Mesendoderm (in vitro differentiated cells): ENCODE results near the gene CCDC91.

ENCODE experiments used
- DNase-seq: peaks from one replicate; pipeline ENCODE4 v3.0.0; 2013
- H2AK5ac ChIP-seq: 2 replicates; pipeline ENCODE4 v1.6.1; 2013; ENCODE audit warnings: low read length, inconsistent platforms
- H2BK120ac ChIP-seq: 2 replicates; pipeline ENCODE4 v1.6.1; 2013; ENCODE audit warnings: low read depth, mild to moderate bottlenecking, low read length, moderate library complexity, mixed read lengths
- H2BK15ac ChIP-seq: replicated peaks from 2 replicates; pipeline ENCODE4 v1.6.1; 2013; ENCODE audit warnings: low read depth, mild to moderate bottlenecking, moderate library complexity
- H2BK5ac ChIP-seq: 2 replicates; pipeline ENCODE4 v1.6.1; 2013; ENCODE audit warnings: low read length, inconsistent platforms
- H3K18ac ChIP-seq: 2 replicates; pipeline ENCODE4 v1.6.1; 2013; ENCODE audit warnings: mild to moderate bottlenecking, low read length, mixed read lengths
- H3K23ac ChIP-seq: one replicate; pipeline ENCODE4 v1.6.1; 2013; ENCODE audit warnings: low read length
- H3K27ac ChIP-seq: 2 replicates; pipeline ENCODE4 v1.5.1; 2013; ENCODE audit warnings: low read depth, mild to moderate bottlenecking, inconsistent platforms, low read length, moderate library complexity
- H3K27me3 ChIP-seq: 2 replicates; pipeline ENCODE4 v1.6.1; 2013; ENCODE audit warnings: low read length, control low read depth, mild to moderate bottlenecking, inconsistent platforms; ENCODE audit not compliant: insufficient read depth, poor library complexity
- H3K36me3 ChIP-seq: 2 replicates; pipeline ENCODE4 v1.6.1; 2013; ENCODE audit warnings: low read length, inconsistent platforms; ENCODE audit not compliant: control insufficient read depth, insufficient read depth
- H3K4ac ChIP-seq: one replicate; pipeline ENCODE4 v1.6.1; 2013; ENCODE audit warnings: low read depth, mild to moderate bottlenecking, low read length, moderate library complexity
- H3K4me1 ChIP-seq: 2 replicates; pipeline ENCODE4 v1.6.1; 2013; ENCODE audit warnings: low read depth, low read length, inconsistent platforms; ENCODE audit not compliant: control insufficient read depth
- H3K4me2 ChIP-seq: 2 replicates; pipeline ENCODE4 v1.6.1; 2013; ENCODE audit warnings: low read length
- H3K4me3 ChIP-seq: 2 replicates; pipeline ENCODE4 v1.5.1; 2013; ENCODE audit warnings: mild to moderate bottlenecking, low read length
- H3K56ac ChIP-seq: one replicate; pipeline ENCODE4 v1.6.1; 2013; ENCODE audit warnings: low read length
- H3K79me1 ChIP-seq: 2 replicates; pipeline ENCODE4 v1.6.1; 2013; ENCODE audit warnings: low read length, inconsistent platforms
- H3K79me2 ChIP-seq: 2 replicates; pipeline ENCODE4 v1.6.1; 2013; ENCODE audit warnings: mild to moderate bottlenecking, low read length; ENCODE audit not compliant: control insufficient read depth, insufficient read depth
- H3K9ac ChIP-seq: 2 replicates; pipeline ENCODE4 v1.6.1; 2013; ENCODE audit warnings: low read length, inconsistent platforms
- H4K5ac ChIP-seq: one replicate; pipeline ENCODE4 v1.6.1; 2013; ENCODE audit warnings: low read length
- H4K8ac ChIP-seq: one replicate; pipeline ENCODE4 v1.6.1; 2013; ENCODE audit warnings: low read depth, mild to moderate bottlenecking, control low read depth, low read length, moderate library complexity
- WGBS: extraction: QIAGEN DNeasy Blood & Tissue Kit; methylation state at CpG from one replicate; pipeline ENCODE4 v1.1.7; 2013; ENCODE audit warnings: low lambda C conversion rate, missing lambda C conversion rate; ENCODE audit not compliant: insufficient coverage; ENCODE audit errors: extremely low coverage; 5-methylcytosine and 5-hydroxymethylcytosine counted together

Gene CCDC91

DNA sequence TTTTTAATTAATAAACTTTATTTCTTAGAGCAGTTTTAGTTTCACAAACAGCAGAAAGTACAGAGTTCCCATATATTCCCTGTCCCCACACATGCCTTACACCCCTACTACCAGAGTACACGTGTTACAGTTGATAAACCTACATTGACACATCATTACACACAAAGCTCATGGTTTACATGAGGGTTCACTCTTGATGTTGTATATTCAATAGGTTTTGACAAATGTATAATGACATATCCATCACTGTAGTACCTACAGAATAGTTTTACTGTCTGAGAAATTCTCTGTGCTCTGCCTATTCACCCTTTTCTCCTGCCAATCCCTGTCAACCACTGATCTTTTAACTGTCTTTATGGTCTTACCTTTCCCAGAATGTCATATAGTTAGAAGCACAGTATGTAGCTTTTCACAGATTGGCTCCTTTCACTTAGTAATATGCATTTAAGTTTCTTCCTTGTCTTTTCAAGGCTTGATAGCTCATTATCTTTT is 15.1 kb upstream of the CCDC91 start:
- H4K8ac ChIP-seq: no peak overlapping the region
- no peaks in the 10 kb centered on the region for H3K4me1 ChIP-seq
- H3K56ac ChIP-seq: no peak overlapping the region
- H3K18ac ChIP-seq: no peak overlapping the region
- no peak overlapping the region for H2BK15ac ChIP-seq
- H3K4me3 ChIP-seq: no peak overlapping the region
- no peak overlapping the region for H3K4me2 ChIP-seq
- no CpG with 5 or more reads among the region's 1 CpG for WGBS
- H4K5ac ChIP-seq: no peak overlapping the region
- no peak overlapping the region for H2BK5ac ChIP-seq
- H3K36me3 ChIP-seq: no peaks in the 10 kb centered on the region
- H3K23ac ChIP-seq: no peak overlapping the region
- no peaks in the 10 kb centered on the region for H3K27me3 ChIP-seq
- H3K27ac ChIP-seq: no peak overlapping the region
- H3K79me2 ChIP-seq: no peaks in the 10 kb centered on the region
- no peak for DNase-seq
- H3K9ac ChIP-seq: no peak overlapping the region
- no peaks in the 10 kb centered on the region for H3K79me1 ChIP-seq
- no peak overlapping the region for H2BK120ac ChIP-seq
- H2AK5ac ChIP-seq: no peak overlapping the region
- H3K4ac ChIP-seq: no peak overlapping the region

DNA sequence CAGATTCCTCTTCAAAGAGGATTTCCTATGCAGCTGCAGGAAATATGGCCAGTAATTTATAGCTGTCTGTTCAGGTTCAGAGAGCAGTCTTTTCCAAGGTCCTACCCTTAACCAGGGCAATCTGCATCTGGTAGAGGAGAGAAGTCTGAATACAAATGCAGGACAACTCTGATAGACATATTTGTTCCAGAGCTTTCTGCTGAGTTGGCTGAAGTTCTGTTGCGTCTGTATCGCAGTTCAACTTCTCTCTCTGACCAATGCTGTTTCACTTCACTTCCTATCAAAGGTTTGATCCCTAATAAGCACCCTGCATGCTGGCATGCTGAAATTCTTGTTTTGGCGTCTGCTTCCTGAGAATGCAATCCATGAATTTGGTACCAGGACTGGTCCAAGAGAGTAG is 14.0 kb upstream of the CCDC91 start:
- H2AK5ac ChIP-seq: no peak overlapping the region
- H3K27me3 ChIP-seq: no peaks in the 10 kb centered on the region
- H2BK120ac ChIP-seq: no peak overlapping the region
- H3K79me2 ChIP-seq: no peaks in the 10 kb centered on the region
- no peak overlapping the region for H3K27ac ChIP-seq
- no peak overlapping the region for H3K4ac ChIP-seq
- H3K4me3 ChIP-seq: no peak overlapping the region
- no peak overlapping the region for H4K5ac ChIP-seq
- H3K79me1 ChIP-seq: no peaks in the 10 kb centered on the region
- H3K4me1 ChIP-seq: no peaks in the 10 kb centered on the region
- no peak overlapping the region for H2BK5ac ChIP-seq
- H4K8ac ChIP-seq: no peak overlapping the region
- no peaks in the 10 kb centered on the region for H3K36me3 ChIP-seq
- H3K18ac ChIP-seq: no peak overlapping the region
- H3K9ac ChIP-seq: no peak overlapping the region
- H3K4me2 ChIP-seq: no peak overlapping the region
- H3K56ac ChIP-seq: no peak overlapping the region
- no peak for DNase-seq
- H3K23ac ChIP-seq: no peak overlapping the region
- WGBS: no CpG with 5 or more reads among the region's 3 CpGs
- no peak overlapping the region for H2BK15ac ChIP-seq

DNA sequence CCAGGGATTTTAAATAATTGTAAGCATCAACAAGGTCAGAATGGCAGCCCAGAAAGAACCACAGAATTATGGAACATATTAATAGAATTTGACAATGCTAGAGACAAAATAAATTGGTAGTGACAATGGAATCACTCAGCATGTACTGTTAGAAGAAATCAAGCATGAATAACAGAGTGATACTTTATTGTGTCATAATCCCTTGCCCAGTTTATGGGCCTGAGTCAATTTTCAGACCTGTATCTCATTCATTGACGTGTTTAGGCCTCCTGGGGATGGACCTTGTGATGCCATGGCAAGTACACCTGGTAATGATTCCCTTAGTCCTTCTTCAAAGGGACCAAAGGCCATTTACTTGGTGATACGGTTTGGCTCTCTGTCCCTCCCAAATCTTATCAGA is 12.8 kb upstream of the CCDC91 start:
- H3K4ac ChIP-seq: no peak overlapping the region
- H2BK120ac ChIP-seq: no peak overlapping the region
- no peak overlapping the region for H4K5ac ChIP-seq
- H3K27me3 ChIP-seq: no peaks in the 10 kb centered on the region
- H3K9ac ChIP-seq: no peak overlapping the region
- no peak overlapping the region for H2AK5ac ChIP-seq
- H3K36me3 ChIP-seq: no peaks in the 10 kb centered on the region
- no CpG with 5 or more reads among the region's 2 CpGs for WGBS
- no peaks in the 10 kb centered on the region for H3K79me2 ChIP-seq
- DNase-seq: no peak
- H2BK15ac ChIP-seq: no peak overlapping the region
- no peak overlapping the region for H3K56ac ChIP-seq
- no peaks in the 10 kb centered on the region for H3K79me1 ChIP-seq
- no peak overlapping the region for H3K18ac ChIP-seq
- H3K4me3 ChIP-seq: no peak overlapping the region
- H4K8ac ChIP-seq: no peak overlapping the region
- H3K27ac ChIP-seq: no peak overlapping the region
- no peaks in the 10 kb centered on the region for H3K4me1 ChIP-seq
- H3K4me2 ChIP-seq: no peak overlapping the region
- no peak overlapping the region for H2BK5ac ChIP-seq
- no peak overlapping the region for H3K23ac ChIP-seq

DNA sequence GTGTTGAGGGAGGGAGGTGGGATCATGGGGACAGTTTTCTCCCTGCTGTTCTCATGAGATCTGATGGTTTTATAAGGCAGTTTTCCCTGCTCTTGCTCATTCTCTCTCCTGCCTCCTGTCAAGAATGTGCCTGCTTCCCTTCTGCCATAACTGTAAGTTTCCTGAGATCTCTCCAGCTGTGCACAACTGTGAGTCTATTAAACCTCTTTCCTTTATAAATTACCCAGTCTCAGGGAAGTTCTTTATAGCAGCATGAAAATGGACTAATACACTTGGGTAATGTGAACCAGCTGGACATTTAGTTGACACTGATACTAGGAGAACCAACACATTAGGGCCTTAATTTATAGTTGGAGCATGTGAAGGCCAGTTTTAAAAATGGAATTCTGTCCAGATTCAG is 12.4 kb upstream of the CCDC91 start:
- no peak overlapping the region for H3K4ac ChIP-seq
- no peak overlapping the region for H3K56ac ChIP-seq
- H2BK5ac ChIP-seq: no peak overlapping the region
- no peak overlapping the region for H3K4me2 ChIP-seq
- H2BK120ac ChIP-seq: no peak overlapping the region
- no peaks in the 10 kb centered on the region for H3K27me3 ChIP-seq
- no peak overlapping the region for H4K5ac ChIP-seq
- DNase-seq: no peak
- no peak overlapping the region for H3K9ac ChIP-seq
- no peak overlapping the region for H2AK5ac ChIP-seq
- H4K8ac ChIP-seq: no peak overlapping the region
- H3K79me1 ChIP-seq: no peaks in the 10 kb centered on the region
- no peaks in the 10 kb centered on the region for H3K79me2 ChIP-seq
- H3K4me3 ChIP-seq: no peak overlapping the region
- H3K18ac ChIP-seq: no peak overlapping the region
- no peak overlapping the region for H3K23ac ChIP-seq
- no peaks in the 10 kb centered on the region for H3K4me1 ChIP-seq
- no peaks in the 10 kb centered on the region for H3K36me3 ChIP-seq
- H3K27ac ChIP-seq: no peak overlapping the region
- no peak overlapping the region for H2BK15ac ChIP-seq

DNA sequence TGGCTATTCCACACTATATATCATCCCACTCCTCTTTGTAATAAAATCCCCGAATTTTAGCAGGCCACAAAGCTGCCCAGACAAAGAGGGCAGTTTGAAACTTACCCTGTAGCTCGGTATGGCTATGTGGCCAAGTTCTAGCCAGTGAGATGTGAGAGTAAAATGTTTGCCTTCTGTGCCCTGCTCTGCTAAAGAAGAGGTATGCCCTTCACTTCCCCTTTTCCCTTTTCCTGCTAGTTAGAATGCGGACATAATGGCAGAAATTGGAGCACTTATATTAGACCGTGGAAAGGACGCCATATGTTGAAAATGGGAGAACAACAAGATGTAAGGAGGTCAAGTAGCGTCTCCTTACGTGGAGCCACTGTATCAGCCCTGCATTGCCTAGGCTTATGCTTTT is 11.5 kb upstream of the CCDC91 start:
- no peak overlapping the region for H3K27ac ChIP-seq
- no peak overlapping the region for H4K8ac ChIP-seq
- H3K4ac ChIP-seq: no peak overlapping the region
- H3K4me3 ChIP-seq: no peak overlapping the region
- H3K4me1 ChIP-seq: no peaks in the 10 kb centered on the region
- no peaks in the 10 kb centered on the region for H3K27me3 ChIP-seq
- H3K79me2 ChIP-seq: no peaks in the 10 kb centered on the region
- H2BK5ac ChIP-seq: no peak overlapping the region
- WGBS: no CpG with 5 or more reads among the region's 7 CpGs
- no peak overlapping the region for H3K9ac ChIP-seq
- H2BK15ac ChIP-seq: no peak overlapping the region
- no peaks in the 10 kb centered on the region for H3K79me1 ChIP-seq
- DNase-seq: no peak
- H2AK5ac ChIP-seq: no peak overlapping the region
- no peaks in the 10 kb centered on the region for H3K36me3 ChIP-seq
- H3K56ac ChIP-seq: no peak overlapping the region
- H3K4me2 ChIP-seq: no peak overlapping the region
- H2BK120ac ChIP-seq: no peak overlapping the region
- H3K18ac ChIP-seq: no peak overlapping the region
- no peak overlapping the region for H3K23ac ChIP-seq
- no peak overlapping the region for H4K5ac ChIP-seq

DNA sequence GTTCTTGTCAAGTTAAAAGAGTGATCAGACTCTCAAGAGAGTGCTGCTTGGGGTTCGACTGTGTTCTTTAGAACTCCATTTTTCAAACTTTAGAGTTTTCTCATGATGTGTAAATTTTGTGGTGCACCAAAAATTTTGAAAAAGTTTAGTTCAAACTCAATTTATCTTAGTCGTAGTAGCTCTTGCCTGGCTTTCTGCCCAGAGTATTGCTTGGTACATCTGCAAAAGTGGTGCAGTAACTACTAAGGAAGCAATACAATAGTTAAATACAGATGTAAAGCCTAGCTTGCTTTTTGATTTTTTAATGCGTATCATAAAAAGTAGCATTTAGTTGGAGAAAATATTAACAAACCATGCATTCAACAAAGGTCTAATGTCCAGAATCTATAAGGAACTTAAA is 9.5 kb upstream of the CCDC91 start:
- no peaks in the 10 kb centered on the region for H3K27me3 ChIP-seq
- H3K4me1 ChIP-seq: no peaks in the 10 kb centered on the region
- no peak overlapping the region for H2BK120ac ChIP-seq
- no peaks in the 10 kb centered on the region for H3K79me2 ChIP-seq
- no peaks in the 10 kb centered on the region for H3K79me1 ChIP-seq
- WGBS: no CpG with 5 or more reads among the region's 3 CpGs
- no peak overlapping the region for H2BK5ac ChIP-seq
- H3K4ac ChIP-seq: no peak overlapping the region
- no peak overlapping the region for H3K9ac ChIP-seq
- no peak overlapping the region for H2AK5ac ChIP-seq
- H3K36me3 ChIP-seq: no peaks in the 10 kb centered on the region
- no peak overlapping the region for H2BK15ac ChIP-seq
- H3K23ac ChIP-seq: no peak overlapping the region
- no peak overlapping the region for H3K56ac ChIP-seq
- no peak overlapping the region for H3K27ac ChIP-seq
- H4K8ac ChIP-seq: no peak overlapping the region
- no peak overlapping the region for H3K4me3 ChIP-seq
- H3K4me2 ChIP-seq: no peak overlapping the region
- DNase-seq: no peak
- H3K18ac ChIP-seq: no peak overlapping the region
- H4K5ac ChIP-seq: no peak overlapping the region
